Stimulated activated CD8-positive, alpha-beta memory T cell treated with anti-CD3 and anti-CD28 coated beads, Interleukin-7, amount 100 ng/mL, for 48 hours (primary cell): ENCODE measurements around the gene MISP3.
A peak's percentile ranks its signal among the peaks of the same experiment; 100 is the strongest.

ENCODE experiments used
- DNase-seq, 2 donors: peaks; one replicate each; pipeline ENCODE4 v3.0.0-alpha.2; 2020; ENCODE audit warnings: low read depth in 1 of 2; ENCODE audit errors: extremely low read depth in 1 of 2

The MISP3 gene

DNA sequence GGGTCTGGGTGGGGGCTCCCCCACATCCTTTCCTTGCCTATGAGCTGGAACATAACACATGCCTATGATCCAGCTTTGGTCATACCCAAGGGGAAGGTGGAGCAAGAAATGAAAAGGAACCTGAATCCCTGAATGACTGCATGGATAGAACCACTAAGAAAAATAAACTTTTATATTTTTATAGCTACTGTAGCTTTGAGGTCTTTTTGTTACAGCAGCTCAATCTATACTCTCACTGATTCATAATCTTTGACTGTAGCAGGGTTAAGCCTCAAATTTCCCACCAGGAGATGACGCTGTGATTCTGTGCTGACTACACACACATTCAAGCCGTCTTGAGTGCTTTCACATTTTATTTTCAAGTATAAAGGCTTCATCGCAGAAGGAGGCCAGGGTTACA is 19.6 kb upstream of the MISP3 start:
- no peak for DNase-seq

- no peak for DNase-seq
Observed at GRCh38 chr19:14053500-14053899, 19.1 kb upstream of the MISP3 start.

GRCh38 chr19:14054099-14054498 is 18.5 kb upstream of the MISP3 start:
- DNase-seq, result no peak

DNA sequence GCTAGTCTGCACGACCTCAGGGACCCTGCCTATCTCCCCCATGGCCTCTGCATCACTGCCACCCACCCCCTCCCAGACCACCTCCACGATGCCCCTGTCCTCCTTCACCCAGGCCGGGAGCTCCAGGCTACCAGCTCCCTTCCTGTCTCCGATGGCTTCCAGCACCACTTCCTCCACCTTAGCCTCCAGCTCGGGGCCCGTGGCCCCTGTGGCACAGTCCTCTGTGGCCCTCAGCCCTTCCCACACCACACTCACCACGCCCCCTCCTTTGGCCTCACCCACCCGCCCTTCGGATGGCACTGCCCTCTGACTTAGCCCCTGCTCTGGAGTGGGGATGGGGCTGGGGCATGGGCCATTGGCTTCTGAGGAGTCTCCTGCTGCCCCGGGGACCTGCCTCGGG is 17.9 kb upstream of the MISP3 start:
- DNase-seq, result no peak

- no peak for DNase-seq
Observed at GRCh38 chr19:14055396-14055795, 17.2 kb upstream of the MISP3 start.

DNA sequence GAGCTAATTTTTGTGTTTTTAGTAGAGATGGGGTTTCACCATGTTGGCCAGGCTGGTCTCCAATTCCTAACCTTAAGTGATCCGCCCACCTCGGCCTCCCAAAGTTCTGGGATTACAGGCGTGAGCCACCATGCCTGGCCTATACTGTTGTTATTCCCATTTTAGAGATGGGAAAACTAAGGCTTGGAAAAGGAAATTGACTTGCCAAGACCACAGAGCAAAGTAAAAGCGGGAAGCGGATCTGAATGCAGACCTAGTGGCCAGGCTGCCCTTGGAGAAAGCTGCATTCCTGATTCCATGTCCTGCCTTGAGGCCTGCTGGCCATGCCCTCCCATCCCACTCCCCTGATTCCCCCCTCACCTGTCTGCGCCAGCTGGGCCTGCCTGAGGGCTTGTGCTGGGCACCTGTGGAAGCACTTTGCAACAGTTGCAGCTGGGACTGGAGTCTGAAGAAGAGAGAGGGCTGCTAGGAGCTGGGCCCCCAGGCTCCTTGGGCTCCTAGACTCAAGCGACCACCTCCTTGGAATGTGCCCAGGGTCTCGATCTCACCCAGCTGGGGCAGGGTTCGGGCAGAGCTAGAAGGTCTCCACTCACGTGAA is 16.4 kb upstream of the MISP3 start:
- DNase-seq, result no peak

DNA sequence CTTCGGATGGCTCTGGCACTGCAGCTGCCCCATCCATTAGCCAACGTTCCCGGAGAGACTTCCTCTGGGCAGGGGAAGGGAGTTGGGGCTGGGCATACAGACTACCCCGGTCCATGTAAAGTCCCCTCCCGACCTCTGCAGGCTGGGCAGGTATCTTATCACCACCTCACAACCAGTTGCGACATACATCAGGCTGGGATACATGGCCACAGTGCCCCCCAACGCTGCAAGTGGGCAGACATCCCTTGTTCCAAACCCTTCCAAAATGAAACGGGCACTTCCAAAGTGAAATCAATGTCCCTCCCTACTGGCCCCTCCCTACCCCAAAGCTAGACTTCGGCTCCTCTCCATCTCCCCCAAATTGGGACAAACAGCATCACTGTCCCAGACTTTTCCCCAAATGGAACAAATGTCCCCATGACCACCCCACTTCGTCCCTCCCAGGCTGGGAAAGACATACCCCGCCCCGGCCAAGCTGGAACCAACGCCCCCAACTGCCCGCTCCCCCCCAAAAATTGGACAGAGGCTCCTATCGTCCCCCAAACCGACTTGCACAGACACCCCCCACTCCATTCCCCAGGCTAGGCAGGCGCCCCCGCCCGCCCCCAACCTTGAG is 15.7 kb upstream of the MISP3 start:
- no peak for DNase-seq

DNA sequence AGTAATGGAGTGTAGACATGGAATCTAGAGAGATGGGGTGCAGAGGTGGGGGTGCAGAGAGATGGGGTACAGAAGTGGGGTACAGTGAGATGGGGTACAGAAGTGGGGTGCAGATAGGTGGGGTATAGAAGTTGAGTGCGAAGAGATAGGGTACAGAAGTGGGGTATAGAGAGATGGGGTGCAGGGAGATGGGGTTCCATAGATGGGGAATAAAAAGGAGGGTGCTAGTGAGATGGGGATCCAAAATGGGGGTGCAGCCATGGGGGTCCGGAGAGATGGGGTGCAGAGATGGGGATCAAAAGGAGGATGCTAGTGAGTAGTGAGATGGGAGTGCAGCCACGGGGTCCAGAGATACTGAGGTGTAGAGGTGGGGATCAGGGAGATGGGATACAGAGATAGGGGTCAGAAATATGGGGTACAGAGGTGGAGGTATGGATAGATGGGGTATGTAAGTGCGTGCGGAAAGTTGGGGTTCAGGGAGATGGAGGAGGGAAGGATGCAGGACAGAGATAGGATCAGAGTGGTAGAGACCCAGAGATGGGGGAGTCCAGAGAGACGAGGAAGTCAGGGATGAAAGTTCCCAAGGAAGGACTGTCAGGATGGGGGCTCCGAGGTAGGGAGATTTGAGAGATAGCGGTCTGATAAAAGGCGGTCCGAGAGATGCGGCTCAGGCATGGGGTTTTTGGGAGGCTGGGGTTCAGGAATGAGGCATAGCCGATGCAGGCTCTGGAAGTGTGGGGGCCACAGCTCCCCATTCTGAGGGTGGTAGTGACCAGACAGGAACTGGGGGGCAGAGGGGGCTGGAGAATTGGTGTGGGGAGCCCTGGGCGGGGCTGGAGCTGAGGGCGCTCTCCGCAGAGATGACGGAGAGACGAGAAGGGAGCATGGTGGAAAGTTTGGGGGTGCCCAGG is 14.1 kb upstream of the MISP3 start:
- DNase-seq, result no peak

DNA sequence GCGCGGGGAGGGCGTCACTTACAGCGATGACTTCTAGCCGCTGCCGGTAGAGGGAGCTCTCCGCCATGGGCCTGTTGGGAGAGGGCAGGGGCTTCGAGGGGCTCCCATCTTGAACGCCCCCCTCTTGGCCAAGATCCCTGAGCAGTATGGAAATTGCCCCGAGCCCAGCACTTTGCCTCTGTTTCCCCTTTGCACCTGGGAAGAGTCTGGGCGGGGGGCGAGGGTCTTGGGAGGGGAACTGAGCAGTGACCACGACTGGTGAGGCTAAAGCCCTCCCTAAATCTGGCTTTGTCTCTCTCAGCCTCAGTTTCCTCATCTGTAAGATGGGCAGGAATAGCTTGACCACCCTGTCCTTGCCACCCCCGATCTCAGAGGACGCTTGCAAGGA is 13.5 kb upstream of the MISP3 start:
- peak in 1 of 2 donors; percentile 46 for DNase-seq

- DNase-seq, result no peak
Observed at GRCh38 chr19:14059652-14060155, 12.9 kb upstream of the MISP3 start.

DNA sequence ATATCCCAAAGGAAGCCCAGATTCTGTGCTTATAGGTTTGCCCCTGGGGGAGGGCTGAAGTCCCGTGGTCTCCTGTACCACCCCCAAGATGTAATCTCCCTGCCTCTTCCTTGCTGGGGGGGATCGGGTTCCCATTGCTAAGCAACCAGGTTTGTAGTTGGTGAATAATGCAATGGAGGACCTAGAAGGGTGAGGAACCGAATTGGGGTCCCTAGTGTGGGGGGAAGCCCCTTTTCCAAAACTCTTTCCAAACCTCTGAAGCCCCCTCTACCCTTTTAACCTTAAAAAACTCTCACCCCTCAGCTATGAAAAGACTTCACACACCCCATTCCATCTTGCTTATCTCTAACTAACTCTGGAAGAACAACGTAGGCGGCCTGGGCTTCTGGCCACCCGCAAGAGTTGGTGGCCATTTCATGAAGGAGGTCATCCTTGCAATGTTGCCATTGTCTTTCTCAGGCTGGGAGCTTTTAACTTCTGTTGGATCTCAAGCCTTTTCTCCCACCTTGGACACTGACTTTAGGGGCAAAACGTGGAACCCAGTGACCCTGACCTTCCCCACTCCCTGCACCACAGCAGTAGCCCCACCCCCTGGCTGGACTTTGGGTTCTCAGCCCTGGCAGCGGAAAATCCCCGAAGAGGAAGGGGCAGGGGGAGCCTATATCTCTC is 11.4 kb upstream of the MISP3 start:
- DNase-seq, result no peak

DNA sequence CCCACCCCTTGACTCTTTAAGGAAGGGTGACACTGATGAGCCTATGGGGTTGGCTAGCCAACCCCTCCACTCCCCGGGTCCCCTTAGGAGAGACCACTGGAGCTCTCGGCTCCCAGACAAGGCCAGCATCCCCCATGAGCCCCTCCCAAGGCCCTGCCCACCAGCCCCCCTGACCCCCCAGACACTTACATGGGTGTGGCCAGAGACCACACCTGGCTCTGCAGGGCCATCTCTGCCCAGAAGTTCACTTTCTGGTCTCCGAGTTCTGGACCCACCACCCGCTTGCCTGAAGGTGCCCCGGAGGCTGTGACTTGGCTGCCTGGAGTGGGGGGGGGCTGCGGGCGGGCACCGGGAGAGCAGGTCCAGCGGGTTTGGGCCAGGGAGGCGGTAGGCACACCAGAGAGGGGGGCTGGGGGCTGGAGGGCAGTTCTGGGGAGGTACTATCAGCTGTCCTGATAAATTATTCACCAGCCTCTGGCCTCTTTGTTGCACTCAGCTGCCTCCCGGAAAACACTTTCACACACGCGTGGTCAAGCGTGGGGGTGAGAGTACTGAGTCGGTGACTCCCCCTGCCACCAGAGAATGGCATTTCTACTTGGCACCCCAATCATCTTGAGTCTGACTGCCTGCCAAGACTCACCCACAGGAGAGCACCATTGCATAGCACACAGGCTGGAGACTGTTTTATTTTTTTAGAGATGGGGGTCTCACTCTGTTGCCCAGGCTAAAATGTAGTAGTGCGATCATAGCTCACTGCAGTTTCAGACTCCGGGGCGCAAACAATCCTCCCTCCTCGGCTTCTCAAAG is 10.6 kb upstream of the MISP3 start, which contains the start of gene PALM3:
PALM3 (minus strand) TSS at position 326 of the 807 bp plus-strand sequence; CDS start at position 230, 96 bp downstream.
- DNase-seq, result no peak

- no peak for DNase-seq
Observed at GRCh38 chr19:14062558-14062855, 10.1 kb upstream of the MISP3 start.

- no peak for DNase-seq
Observed at GRCh38 chr19:14063105-14063504, 9.5 kb upstream of the MISP3 start.

DNA sequence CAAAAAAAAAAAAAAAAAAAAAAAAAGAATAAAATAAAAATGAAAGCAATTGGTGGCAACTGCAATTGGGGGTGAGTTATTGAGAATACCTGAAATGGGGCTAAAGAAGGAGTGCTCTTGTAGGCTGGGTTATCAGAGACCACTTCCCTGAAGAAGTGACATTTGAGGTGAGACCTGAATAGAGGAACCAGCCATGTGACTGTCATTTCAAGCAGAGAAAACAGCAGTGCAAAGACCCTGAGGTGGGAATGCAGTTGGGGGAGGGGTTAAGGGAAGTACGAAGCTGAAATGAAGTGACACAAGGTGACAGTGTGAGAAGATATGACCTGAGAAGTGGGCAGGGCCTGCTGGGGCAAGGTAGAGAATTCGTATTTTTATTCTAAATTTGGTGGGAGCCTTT is 6.5 kb upstream of the MISP3 start:
- no peak for DNase-seq

DNA sequence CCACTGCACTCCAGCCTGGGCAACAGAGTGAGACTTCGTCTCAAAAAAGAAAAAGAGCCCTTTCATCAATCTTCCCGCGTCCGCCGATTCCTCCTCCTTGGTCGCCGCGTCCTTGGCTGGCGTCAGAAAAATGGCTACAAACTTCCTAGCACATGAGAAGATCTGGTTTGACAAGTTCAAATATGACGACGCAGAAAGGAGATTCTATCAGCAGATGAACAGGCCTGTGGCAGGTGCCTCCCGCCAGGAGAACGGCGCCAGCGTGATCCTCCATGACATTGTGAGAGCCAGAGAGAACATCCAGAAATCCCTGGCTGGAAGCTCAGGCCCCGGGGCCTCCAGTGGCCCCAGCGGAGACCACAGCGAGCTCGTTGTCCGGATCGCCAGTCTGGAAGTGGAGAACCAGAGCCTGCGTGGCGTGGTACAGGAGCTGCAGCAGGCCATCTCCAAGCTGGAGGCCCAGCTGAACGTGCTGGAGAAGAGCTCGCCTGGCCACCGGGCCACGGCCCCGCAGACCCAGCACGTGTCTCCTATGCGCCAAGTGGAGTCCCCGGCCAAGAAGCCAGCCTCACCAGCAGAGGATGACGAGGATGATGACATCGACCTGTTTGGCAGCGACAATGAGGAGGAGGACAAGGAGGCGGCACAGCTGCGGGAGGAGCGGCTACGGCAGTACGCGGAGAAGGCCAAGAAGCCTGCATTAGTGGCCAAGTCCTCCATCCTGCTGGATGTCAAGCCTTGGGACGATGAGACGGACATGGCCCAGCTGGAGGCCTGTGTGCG is 2.1 kb upstream of the MISP3 start:
- DNase-seq, result no peak

- peak; percentile 49 to 53 for DNase-seq
Observed at GRCh38 chr19:14073261-14073924, 807 bp downstream of the MISP3 start.

GRCh38 chr19:14073925-14074838 is 1.6 kb downstream of the MISP3 start:
- DNase-seq, result peak in 1 of 2 donors; percentile 20
